A549 (cell line): ENCODE results near the gene PRR3.

Experiments
- BCL3 ChIP-seq: fragments of >200 bp; sonication (Bioruptor Twin); formaldehyde crosslinking; IDR thresholded peaks from 3 replicates; pipeline ENCODE4 v1.6.1; 2016
- CTCF ChIP-seq: fragments of >200 bp; sonication (Bioruptor Twin); formaldehyde crosslinking; IDR thresholded peaks from 3 replicates; pipeline ENCODE4 v1.5.1; 2016
- GATA3 ChIP-seq: IDR thresholded peaks from 2 replicates; pipeline ENCODE4 v1.6.1; 2012; ENCODE audit warnings: borderline replicate concordance

GRCh38 chr6:30564114-30564513 is 7.0 kb downstream of the PRR3 start:
- no peak for TF ChIP-seq CTCF
- TF ChIP-seq BCL3 = no peak
- no peak for TF ChIP-seq GATA3
